Stimulated activated CD8-positive, alpha-beta memory T cell treated with anti-CD3 and anti-CD28 coated beads, Interleukin-15, amount 100 ng/mL, for 48 hours (primary cell): ENCODE measurements around the gene HCRTR2.

Experiments
- DNase-seq, 2 donors: peaks; one replicate each; pipeline ENCODE4 v3.0.0-alpha.2; 2020; ENCODE audit warnings: low read depth in 2 of 2

Gene HCRTR2

DNA sequence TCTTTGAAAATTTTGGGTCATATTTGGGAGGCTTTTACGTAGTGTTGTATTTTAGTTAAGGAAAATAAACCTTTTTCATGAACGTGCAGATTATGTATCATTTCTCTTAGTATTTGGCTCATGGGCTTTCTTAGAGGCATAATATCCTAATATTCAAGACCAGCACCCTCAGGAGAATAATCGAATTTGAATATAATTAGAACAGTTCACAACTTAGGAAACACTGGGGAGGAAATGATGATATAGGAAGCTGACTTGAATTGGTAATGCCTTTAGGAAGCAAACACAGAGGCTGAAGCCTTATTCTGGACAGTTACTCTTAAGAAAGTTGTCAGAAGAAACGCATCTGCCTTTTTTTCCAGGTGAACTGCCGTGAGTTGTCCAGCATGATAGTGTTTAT is 152.9 kb downstream of the HCRTR2 start, which contains the start of gene GFRAL:
Gene GFRAL, plus strand, starts transcription at position 301 of the 400 bp plus-strand sequence. Its CDS starts 86 bp downstream, at position 387.
- DNase-seq: no peak
